Adrenal gland (tissue), 12 donors: ENCODE results near the gene RPS15. TPM values are rescaled to one million over a fixed set of nuclear protein-coding genes. Genes with fewer than 3 reads are reported as not detected.

Source experiments
- DNase-seq, 7 donors: peaks; one replicate each; pipeline ENCODE4 v3.0.0-alpha.2; 2019 to 2020
- H3K27ac ChIP-seq, 5 donors: fragments of 200-600 bp; sonication (generic) in 4 of 5; 1 replicate in 3 of 5; 2 replicates in 2 of 5; pipeline versions ENCODE4 v1.5.1 to v1.8.0; 2016 to 2020; ENCODE audit warnings: mild to moderate bottlenecking in 1 of 5
- H3K27me3 ChIP-seq: fragments of 200-600 bp; 2 replicates; pipeline ENCODE4 v1.8.0; 2021
- H3K36me3 ChIP-seq, 2 donors: fragments of 200-600 bp; replicated peaks in 1 of 2; 1 replicate in 1 of 2; 2 replicates in 1 of 2; pipeline versions ENCODE4 v1.5.1 to v1.8.0; 2018 to 2022
- H3K4me1 ChIP-seq, 2 donors: fragments of 200-600 bp; replicated peaks in 1 of 2; 1 replicate in 1 of 2; 2 replicates in 1 of 2; pipeline versions ENCODE4 v1.5.1 to v1.8.0; 2018 to 2021
- H3K4me3 ChIP-seq, 4 donors: fragments of 200-600 bp; sonication (generic) in 3 of 4; one replicate each; pipeline ENCODE4 v1.5.1; 2016 to 2018
- H3K9me3 ChIP-seq, 3 donors: fragments of 200-600 bp; sonication (generic) in 1 of 3; replicated peaks in 1 of 3; 1 replicate in 2 of 3; 2 replicates in 1 of 3; pipeline versions ENCODE4 v1.5.1 to v1.8.0; 2016 to 2021
- POLR2A ChIP-seq, 2 donors: fragments of 450-650 bp; IDR thresholded peaks; one replicate each; pipeline ENCODE4 v1.6.1; 2017; ENCODE audit warnings: antibody characterized with exemption in 2 of 2, mild to moderate bottlenecking in 2 of 2, moderate library complexity in 1 of 2
- WGBS, 4 donors: extraction: QIAGEN DNeasy Blood & Tissue Kit in 2 of 4; methylation state at CpG; one replicate each; pipeline versions ENCODE4 v1.1.5 to v1.1.7; 2013 to 2017; 5-methylcytosine and 5-hydroxymethylcytosine counted together
- intact Hi-C, 2 donors: fragments of 100-400 bp; cut with DNase I; formaldehyde crosslinking; loops; one replicate each; pipeline versions ENCODE4 v1.14.1 to v1.15.0; 2022 to 2023
- polyA plus RNA-seq, 3 donors: library from polyadenylated mRNA; stranded (reverse); fragments of 200-250 nt in 2 of 3; fragments of 350-450 nt in 1 of 3; fragmentation: Illumina TruSeq in 1 of 3; extraction: RNeasy Lipid Tissue Mini Kit (QIAGEN cat#74804) in 1 of 3; gene quantifications; one replicate each; pipeline ENCODE4 v1.2.3, GENCODE V29; 2013 to 2014
- total RNA-seq, 9 donors: library from RNA; depleted of rRNA in 4 of 9; stranded (reverse); fragments of >200 nt in 4 of 9; fragments of 120-200 nt in 1 of 9; fragmentation: NEBNext Ultra II Directional in 1 of 9; extraction: Animal tissue kit (Norgen Biotek cat#: 25700) in 1 of 9; gene quantifications; one replicate each; pipeline versions ENCODE4 v1.1.0 to v1.2.4, GENCODE V29; 2013 to 2023
- TF ChIP-seq, protein P1 (sequence below), 6 experiments: fragments of 450-650 bp in 4 of 6; fragments of 200-600 bp in 2 of 6; sonication (generic) in 1 of 6; IDR thresholded peaks; 1 replicate in 5 of 6; 2 replicates in 1 of 6; pipeline versions ENCODE4 v1.5.1 to v1.8.0; 2016 to 2021; ENCODE audit warnings: antibody characterized with exemption in 6 of 6, mild to moderate bottlenecking in 2 of 6, moderate library complexity in 1 of 6
- donor health status: healthy with polysubstance abuse.
- donor health status: Bipolar disorder and iron deficiency.
- donor health status: DM: yes; HTN: yes; CAD: no.
- donor health status: DM: no; HTN: no; CAD: no.
- donor health status: DM: no; HTN: no; CAD: no.
- donor health status: DM: yes; HTN: yes; CAD: no.

RPS15 gene
- total and polyA plus RNA-seq, 12 donors = 471 to 4,071 (median 1,829) TPM

DNA sequence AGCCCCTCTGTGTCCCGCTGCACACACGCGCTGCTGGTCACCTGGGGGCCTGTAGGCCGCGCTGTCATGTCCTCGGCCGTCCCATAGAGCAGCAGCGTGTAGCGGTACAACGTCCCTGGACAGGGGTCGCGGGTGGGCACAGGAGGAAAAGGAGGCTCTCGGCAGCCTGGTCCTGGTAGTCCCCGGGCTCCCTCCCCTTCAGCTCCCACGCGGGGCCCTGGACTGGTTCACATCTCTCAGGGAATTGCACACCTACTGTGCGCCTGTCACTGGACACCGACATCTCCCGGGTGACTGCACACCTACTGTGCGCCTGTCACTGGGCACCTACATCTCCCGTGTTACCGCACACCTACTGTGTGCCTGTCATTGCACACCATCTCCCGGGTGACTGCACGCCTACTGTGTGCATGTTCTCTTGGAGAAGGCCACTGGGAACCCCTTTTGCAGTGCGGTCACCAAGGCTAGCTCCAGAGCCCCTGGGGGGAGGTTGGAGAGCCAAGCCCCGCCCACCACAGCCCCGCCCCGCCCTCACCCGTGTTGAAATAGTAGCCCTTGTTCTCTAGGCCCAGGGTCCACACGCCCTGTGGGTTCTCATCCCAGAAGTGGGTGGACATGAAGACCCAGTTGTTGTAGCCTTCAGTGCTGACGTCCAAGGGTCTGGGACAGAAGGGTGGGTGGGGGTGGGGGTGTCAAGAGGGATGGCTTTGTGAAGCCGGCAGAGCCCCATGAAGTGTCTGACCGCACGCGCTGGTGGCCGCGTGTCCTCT is 44.4 kb downstream of the RPS15 start:
- H3K36me3 ChIP-seq = no peaks in the 10 kb centered on the region
- no peak overlapping the region for H3K27ac ChIP-seq
- peak in 1 of 7 donors; percentile 19 for DNase-seq
- TF ChIP-seq, protein P1, sequence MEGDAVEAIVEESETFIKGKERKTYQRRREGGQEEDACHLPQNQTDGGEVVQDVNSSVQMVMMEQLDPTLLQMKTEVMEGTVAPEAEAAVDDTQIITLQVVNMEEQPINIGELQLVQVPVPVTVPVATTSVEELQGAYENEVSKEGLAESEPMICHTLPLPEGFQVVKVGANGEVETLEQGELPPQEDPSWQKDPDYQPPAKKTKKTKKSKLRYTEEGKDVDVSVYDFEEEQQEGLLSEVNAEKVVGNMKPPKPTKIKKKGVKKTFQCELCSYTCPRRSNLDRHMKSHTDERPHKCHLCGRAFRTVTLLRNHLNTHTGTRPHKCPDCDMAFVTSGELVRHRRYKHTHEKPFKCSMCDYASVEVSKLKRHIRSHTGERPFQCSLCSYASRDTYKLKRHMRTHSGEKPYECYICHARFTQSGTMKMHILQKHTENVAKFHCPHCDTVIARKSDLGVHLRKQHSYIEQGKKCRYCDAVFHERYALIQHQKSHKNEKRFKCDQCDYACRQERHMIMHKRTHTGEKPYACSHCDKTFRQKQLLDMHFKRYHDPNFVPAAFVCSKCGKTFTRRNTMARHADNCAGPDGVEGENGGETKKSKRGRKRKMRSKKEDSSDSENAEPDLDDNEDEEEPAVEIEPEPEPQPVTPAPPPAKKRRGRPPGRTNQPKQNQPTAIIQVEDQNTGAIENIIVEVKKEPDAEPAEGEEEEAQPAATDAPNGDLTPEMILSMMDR (IDR thresholded peaks at IDR 0.05) = no peak
- TF ChIP-seq POLR2A (IDR thresholded peaks at IDR 0.05) = no peak
- no peaks in the 10 kb centered on the region for H3K9me3 ChIP-seq
- H3K4me3 ChIP-seq = no peak overlapping the region
- intact Hi-C loops = no loop called here
- WGBS, 4 donors = 68 to 79% (median 78%) methylated on average over 12 to 37 of the region's 37 CpGs
- H3K27me3 ChIP-seq = no peaks in the 10 kb centered on the region
- H3K4me1 ChIP-seq = peaks cover 8 to 16% of the 10 kb centered on the region in 2 donors

GRCh38 chr19:1483131-1483978 is 45.2 kb downstream of the RPS15 start:
- Histone ChIP-seq H3K4me3 (no peak overlapping the region), H3K27me3 (no peaks in the 10 kb centered on the region), H3K36me3 (no peaks in the 10 kb centered on the region), H3K4me1 (peaks cover 2 to 8% of the 10 kb centered on the region in 2 donors), H3K9me3 (no peaks in the 10 kb centered on the region), H3K27ac (no peak overlapping the region)
- 87 to 93% (median 91%) methylated on average over 15 to 77 of the region's 77 CpGs for WGBS, 4 donors
- intact Hi-C loops = no loop called here
- DNase-seq = peak in 1 of 7 donors; percentile 14
- TF ChIP-seq POLR2A (IDR thresholded peaks at IDR 0.05) = no peak
- TF ChIP-seq, protein P1 (IDR thresholded peaks at IDR 0.05) = no peak

DNA sequence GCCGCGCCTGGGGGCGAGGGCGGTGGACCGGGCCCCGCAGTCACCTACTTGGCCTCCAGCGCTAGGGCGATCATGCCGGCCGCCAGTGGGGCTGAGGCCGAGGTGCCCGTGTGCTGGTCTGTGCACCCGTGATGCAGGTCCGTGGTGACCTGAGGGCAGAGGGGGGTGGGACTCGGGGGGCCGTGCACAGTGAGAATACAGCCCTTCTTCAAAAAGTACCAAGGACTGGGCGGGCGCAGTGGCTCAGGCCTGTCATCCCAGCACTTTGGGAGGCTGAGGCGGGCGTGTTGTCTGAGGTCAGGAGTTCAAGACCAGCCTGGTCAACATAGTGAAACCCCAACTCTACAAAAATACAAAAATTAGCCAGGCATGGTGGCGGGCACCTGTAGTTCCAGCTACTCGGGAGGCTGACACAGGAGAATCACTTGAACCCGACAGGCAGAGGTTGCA is 45.8 kb downstream of the RPS15 start:
- H3K36me3 ChIP-seq = no peaks in the 10 kb centered on the region
- no peaks in the 10 kb centered on the region for H3K9me3 ChIP-seq
- no peaks in the 10 kb centered on the region for H3K27me3 ChIP-seq
- peaks cover 0 to 5% of the 10 kb centered on the region in 2 donors for H3K4me1 ChIP-seq
- DNase-seq = peak in 1 of 7 donors; percentile 12
- 87 to 100% (median 90%) methylated on average over 1 to 23 of the region's 23 CpGs for WGBS, 4 donors
- H3K4me3 ChIP-seq = no peak overlapping the region
- no peak overlapping the region for H3K27ac ChIP-seq
- TF ChIP-seq POLR2A (IDR thresholded peaks at IDR 0.05) = no peak
- TF ChIP-seq, protein P1 (IDR thresholded peaks at IDR 0.05) = no peak
- intact Hi-C loops = no loop called here
